Hematopoietic multipotent progenitor cell treated with erythropoietin and hydrocortisone succinate and interleukin-3 and kit ligand, for 17 days (in vitro differentiated cells): ENCODE measurements around the gene GOLGA2.

Experiments used
- DNase-seq: peaks from one replicate; pipeline ENCODE4 v3.0.0-alpha.2; 2015; ENCODE audit warnings: low spot score

The GOLGA2 gene

GRCh38 chr9:128211981-128212281 is 63.9 kb downstream of the GOLGA2 start:
- no peak for DNase-seq

- no peak for DNase-seq
These were observed 64.4 kb downstream of the GOLGA2 start for GRCh38 chr9:128211186-128211980.

GRCh38 chr9:128208946-128209669 is 66.7 kb downstream of the GOLGA2 start:
- no peak for DNase-seq

GRCh38 chr9:128208386-128208785 is 67.4 kb downstream of the GOLGA2 start:
- no peak for DNase-seq

- no peak for DNase-seq
These were observed 68.6 kb downstream of the GOLGA2 start for GRCh38 chr9:128206916-128207910.

- no peak for DNase-seq
These were observed 69.3 kb downstream of the GOLGA2 start for GRCh38 chr9:128206484-128206883.
